Adrenal gland (tissue), 12 donors: ENCODE data around the gene PTGES. TPM values are rescaled to one million over a fixed set of nuclear protein-coding genes. Genes with fewer than 3 reads are reported as not detected.
"Not testable (repeated sequence)": the region's sequence is repeated elsewhere in the genome, so short reads cannot be mapped to it uniquely, and the experiment has no call there.

ENCODE experiments used
- DNase-seq, 7 donors: peaks; one replicate each; pipeline ENCODE4 v3.0.0-alpha.2; 2019 to 2020
- H3K27ac ChIP-seq, 5 donors: fragments of 200-600 bp; sonication (generic) in 4 of 5; 1 replicate in 3 of 5; 2 replicates in 2 of 5; pipeline versions ENCODE4 v1.5.1 to v1.8.0; 2016 to 2020; ENCODE audit warnings: mild to moderate bottlenecking in 1 of 5
- H3K27me3 ChIP-seq: fragments of 200-600 bp; 2 replicates; pipeline ENCODE4 v1.8.0; 2021
- H3K36me3 ChIP-seq, 2 donors: fragments of 200-600 bp; replicated peaks in 1 of 2; 1 replicate in 1 of 2; 2 replicates in 1 of 2; pipeline versions ENCODE4 v1.5.1 to v1.8.0; 2018 to 2022
- H3K4me1 ChIP-seq, 2 donors: fragments of 200-600 bp; replicated peaks in 1 of 2; 1 replicate in 1 of 2; 2 replicates in 1 of 2; pipeline versions ENCODE4 v1.5.1 to v1.8.0; 2018 to 2021
- H3K4me3 ChIP-seq, 4 donors: fragments of 200-600 bp; sonication (generic) in 3 of 4; one replicate each; pipeline ENCODE4 v1.5.1; 2016 to 2018
- H3K9me3 ChIP-seq, 3 donors: fragments of 200-600 bp; sonication (generic) in 1 of 3; replicated peaks in 1 of 3; 1 replicate in 2 of 3; 2 replicates in 1 of 3; pipeline versions ENCODE4 v1.5.1 to v1.8.0; 2016 to 2021
- CTCF ChIP-seq, 6 experiments: fragments of 450-650 bp in 4 of 6; fragments of 200-600 bp in 2 of 6; sonication (generic) in 1 of 6; IDR thresholded peaks; 1 replicate in 5 of 6; 2 replicates in 1 of 6; pipeline versions ENCODE4 v1.5.1 to v1.8.0; 2016 to 2021; ENCODE audit warnings: antibody characterized with exemption in 6 of 6, mild to moderate bottlenecking in 2 of 6, moderate library complexity in 1 of 6
- POLR2A ChIP-seq, 2 donors: fragments of 450-650 bp; IDR thresholded peaks; one replicate each; pipeline ENCODE4 v1.6.1; 2017; ENCODE audit warnings: antibody characterized with exemption in 2 of 2, mild to moderate bottlenecking in 2 of 2, moderate library complexity in 1 of 2
- whole genome bisulfite sequencing, 4 donors: extraction: QIAGEN DNeasy Blood & Tissue Kit in 2 of 4; methylation state at CpG; one replicate each; pipeline versions ENCODE4 v1.1.5 to v1.1.7; 2013 to 2017; 5-methylcytosine and 5-hydroxymethylcytosine counted together
- intact Hi-C, 2 donors: fragments of 100-400 bp; cut with DNase I; formaldehyde crosslinking; loops; one replicate each; pipeline versions ENCODE4 v1.14.1 to v1.15.0; 2022 to 2023
- polyA plus RNA-seq, 3 donors: library from polyadenylated mRNA; stranded (reverse); fragments of 200-250 nt in 2 of 3; fragments of 350-450 nt in 1 of 3; fragmentation: Illumina TruSeq in 1 of 3; extraction: RNeasy Lipid Tissue Mini Kit (QIAGEN cat#74804) in 1 of 3; gene quantifications; one replicate each; pipeline ENCODE4 v1.2.3, GENCODE V29; 2013 to 2014
- total RNA-seq, 9 donors: library from RNA; depleted of rRNA in 4 of 9; stranded (reverse); fragments of >200 nt in 4 of 9; fragments of 120-200 nt in 1 of 9; fragmentation: NEBNext Ultra II Directional in 1 of 9; extraction: Animal tissue kit (Norgen Biotek cat#: 25700) in 1 of 9; gene quantifications; one replicate each; pipeline versions ENCODE4 v1.1.0 to v1.2.4, GENCODE V29; 2013 to 2023
- donor health status: healthy with polysubstance abuse.
- donor health status: Bipolar disorder and iron deficiency.
- donor health status: DM: yes; HTN: yes; CAD: no.
- donor health status: DM: no; HTN: no; CAD: no.
- donor health status: DM: no; HTN: no; CAD: no.
- donor health status: DM: yes; HTN: yes; CAD: no.

PTGES gene
- total and polyA plus RNA-seq, 12 donors = 0.12 to 4.4 (median 1.3) TPM; not detected in 1

GRCh38 chr9:129762985-129763926, 10.4 kb upstream of the PTGES start:
- H3K27ac ChIP-seq = peak overlapping the region in 2 of 5 donors; percentile 68 to 83
- 75 to 83% (median 79%) methylated on average over 13 of the region's 13 CpGs for WGBS, 4 donors
- no peaks in the 10 kb centered on the region for H3K36me3 ChIP-seq
- intact Hi-C loops = no loop called here
- TF ChIP-seq POLR2A (IDR thresholded peaks at IDR 0.05) (no peak), CTCF (IDR thresholded peaks at IDR 0.05) (no peak)
- no peak overlapping the region for H3K4me3 ChIP-seq
- no peaks in the 10 kb centered on the region for H3K27me3 ChIP-seq
- H3K4me1 ChIP-seq = peaks cover 0 to 5% of the 10 kb centered on the region in 2 donors
- DNase-seq = peak in 2 of 7 donors; percentile 25 to 44
- H3K9me3 ChIP-seq = no peaks in the 10 kb centered on the region

- H3K4me3 ChIP-seq, H3K36me3 ChIP-seq, H3K27me3 ChIP-seq, H3K4me1 ChIP-seq, intact Hi-C loops, H3K9me3 ChIP-seq: not testable (repeated sequence)
- peak overlapping the region in 2 of 5 donors; percentile 68 to 83 for H3K27ac ChIP-seq
- WGBS, 4 donors = 40 to 58% (median 48%) methylated on average over 13 of the region's 13 CpGs
- DNase-seq = peak in 4 of 7 donors; percentile 31 to 66 (median 47)
These were observed 9.6 kb upstream of the PTGES start for GRCh38 chr9:129762370-129762984.

- 38 to 57% (median 54%) methylated on average over 6 of the region's 6 CpGs for WGBS, 4 donors
- Histone ChIP-seq H3K4me1 (peaks cover 0 to 5% of the 10 kb centered on the region in 2 donors), H3K36me3 (no peaks in the 10 kb centered on the region), H3K4me3 (no peak overlapping the region), H3K27ac (peak overlapping the region in 3 of 5 donors; percentile 5 to 83 (median 68)), H3K27me3 (no peaks in the 10 kb centered on the region), H3K9me3 (no peaks in the 10 kb centered on the region)
- intact Hi-C loops = no loop called here
- DNase-seq = peak in 1 of 7 donors; percentile 33
- no peak for TF ChIP-seq CTCF (IDR thresholded peaks at IDR 0.05)
- no peak for TF ChIP-seq POLR2A (IDR thresholded peaks at IDR 0.05)
These were observed 9.1 kb upstream of the PTGES start for GRCh38 chr9:129761901-129762369.

- Histone ChIP-seq H3K4me1 (peaks cover 0 to 5% of the 10 kb centered on the region in 2 donors), H3K4me3 (no peak overlapping the region), H3K36me3 (no peaks in the 10 kb centered on the region), H3K27ac (peak overlapping the region in 2 of 5 donors; percentile 68 to 83), H3K27me3 (no peaks in the 10 kb centered on the region), H3K9me3 (no peaks in the 10 kb centered on the region)
- TF ChIP-seq CTCF (IDR thresholded peaks at IDR 0.05) = no peak
- TF ChIP-seq POLR2A (IDR thresholded peaks at IDR 0.05) = no peak
- intact Hi-C loops = no loop called here
- DNase-seq = peak in 5 of 7 donors; percentile 29 to 72 (median 39)
- 70 to 81% (median 73%) methylated on average over 11 of the region's 11 CpGs for WGBS, 4 donors
These were observed 8.6 kb upstream of the PTGES start for GRCh38 chr9:129761293-129761900.

- WGBS, 4 donors = 78 to 89% (median 86%) methylated on average over 7 of the region's 7 CpGs
- intact Hi-C loops = not testable (repeated sequence)
These were observed 7.9 kb upstream of the PTGES start for GRCh38 chr9:129760784-129761183.

More at GRCh38 chr9:129760784-129761183, 7.9 kb upstream of the PTGES start:
- not testable (repeated sequence) for H3K4me1 ChIP-seq, H3K36me3 ChIP-seq, DNase-seq, H3K27me3 ChIP-seq, H3K4me3 ChIP-seq, H3K9me3 ChIP-seq
- H3K27ac ChIP-seq = peak overlapping the region in 1 of 5 donors; percentile 83
